Measurements from ENCODE around the gene ADH1B.

Gene ADH1B

GRCh38 chr4:99282731-99283130 lies 38.5 kb downstream of the ADH1B start:
- H3K4me1 ChIP-seq (ENCODE audit: insufficient read depth, low read length), result no peaks in the 10 kb centered on the region
- no peak overlapping the region for H2AFZ ChIP-seq (ENCODE audit: low read depth, low read length)
- no peaks in the 10 kb centered on the region for H3K27me3 ChIP-seq (ENCODE audit: insufficient read depth, low read length, poor library complexity)
- H3K4me3 ChIP-seq (ENCODE audit: low read depth in 1 of 2, low read length in 2 of 2), result no peak overlapping the region
- DNase-seq (no peak), ATAC-seq (ENCODE audit: insufficient read depth, low read depth) (no peak)
- TF ChIP-seq CTCF (IDR thresholded peaks at IDR 0.05; ENCODE audit: borderline replicate concordance, extremely low read depth, low read length, poor library complexity, severe bottlenecking), result no peak
- TF ChIP-seq EZH2 (IDR thresholded peaks at IDR 0.05; ENCODE audit: borderline replicate concordance, low read depth, low read length, severe bottlenecking), result no peak
- H3K27ac ChIP-seq (ENCODE audit: low read length), result no peak overlapping the region
- H3K79me2 ChIP-seq (ENCODE audit: insufficient read depth, low read length), result no peaks in the 10 kb centered on the region
- H3K9ac ChIP-seq (ENCODE audit: low read depth, low read length), result no peak overlapping the region
- H4K20me1 ChIP-seq (ENCODE audit: insufficient read depth, low read length), result no peaks in the 10 kb centered on the region
- no peak overlapping the region for H3K4me2 ChIP-seq (ENCODE audit: insufficient read depth, low read length)
- no peaks in the 10 kb centered on the region for H3K9me3 ChIP-seq (ENCODE audit: insufficient read depth, low read length, severe bottlenecking)
- no peaks in the 10 kb centered on the region for H3K36me3 ChIP-seq (ENCODE audit: insufficient read depth, low read length)

GRCh38 chr4:99281261-99281660 lies 39.9 kb downstream of the ADH1B start:
- ATAC-seq (ENCODE audit: insufficient read depth, low read depth) (no peak), DNase-seq (no peak)
- no peaks in the 10 kb centered on the region for H3K27me3 ChIP-seq (ENCODE audit: insufficient read depth, low read length, poor library complexity)
- H3K36me3 ChIP-seq (ENCODE audit: insufficient read depth, low read length), result no peaks in the 10 kb centered on the region
- no peaks in the 10 kb centered on the region for H3K9me3 ChIP-seq (ENCODE audit: insufficient read depth, low read length, severe bottlenecking)
- H2AFZ ChIP-seq (ENCODE audit: low read depth, low read length), result no peak overlapping the region
- H3K27ac ChIP-seq (ENCODE audit: low read length), result no peak overlapping the region
- H4K20me1 ChIP-seq (ENCODE audit: insufficient read depth, low read length), result no peaks in the 10 kb centered on the region
- H3K9ac ChIP-seq (ENCODE audit: low read depth, low read length), result no peak overlapping the region
- H3K4me1 ChIP-seq (ENCODE audit: insufficient read depth, low read length), result no peaks in the 10 kb centered on the region
- H3K4me2 ChIP-seq (ENCODE audit: insufficient read depth, low read length), result no peak overlapping the region
- no peak overlapping the region for H3K4me3 ChIP-seq (ENCODE audit: low read depth in 1 of 2, low read length in 2 of 2)
- no peaks in the 10 kb centered on the region for H3K79me2 ChIP-seq (ENCODE audit: insufficient read depth, low read length)
- no peak for TF ChIP-seq EZH2 (IDR thresholded peaks at IDR 0.05; ENCODE audit: borderline replicate concordance, low read depth, low read length, severe bottlenecking)
- no peak for TF ChIP-seq CTCF (IDR thresholded peaks at IDR 0.05; ENCODE audit: borderline replicate concordance, extremely low read depth, low read length, poor library complexity, severe bottlenecking)

- no peaks in the 10 kb centered on the region for H3K79me2 ChIP-seq (ENCODE audit: insufficient read depth, low read length)
- H4K20me1 ChIP-seq (ENCODE audit: insufficient read depth, low read length), result no peaks in the 10 kb centered on the region
- ATAC-seq (ENCODE audit: insufficient read depth, low read depth) (no peak), DNase-seq (no peak)
- no peak overlapping the region for H3K27ac ChIP-seq (ENCODE audit: low read length)
- H3K36me3 ChIP-seq (ENCODE audit: insufficient read depth, low read length), result no peaks in the 10 kb centered on the region
- H3K4me2 ChIP-seq (ENCODE audit: insufficient read depth, low read length), result no peak overlapping the region
- H3K9ac ChIP-seq (ENCODE audit: low read depth, low read length), result no peak overlapping the region
- H3K27me3 ChIP-seq (ENCODE audit: insufficient read depth, low read length, poor library complexity), result no peaks in the 10 kb centered on the region
- H3K4me1 ChIP-seq (ENCODE audit: insufficient read depth, low read length), result no peaks in the 10 kb centered on the region
- no peak overlapping the region for H2AFZ ChIP-seq (ENCODE audit: low read depth, low read length)
- no peaks in the 10 kb centered on the region for H3K9me3 ChIP-seq (ENCODE audit: insufficient read depth, low read length, severe bottlenecking)
- TF ChIP-seq CTCF (IDR thresholded peaks at IDR 0.05; ENCODE audit: borderline replicate concordance, extremely low read depth, low read length, poor library complexity, severe bottlenecking), result no peak
- no peak for TF ChIP-seq EZH2 (IDR thresholded peaks at IDR 0.05; ENCODE audit: borderline replicate concordance, low read depth, low read length, severe bottlenecking)
- no peak overlapping the region for H3K4me3 ChIP-seq (ENCODE audit: low read depth in 1 of 2, low read length in 2 of 2)
Observed at GRCh38 chr4:99276417-99276816, 44.8 kb downstream of the ADH1B start.

GRCh38 chr4:99275885-99276284 lies 45.3 kb downstream of the ADH1B start:
- DNase-seq (no peak), ATAC-seq (ENCODE audit: insufficient read depth, low read depth) (no peak)
- Histone ChIP-seq H3K4me1 (ENCODE audit: insufficient read depth, low read length) (no peaks in the 10 kb centered on the region), H3K4me2 (ENCODE audit: insufficient read depth, low read length) (no peak overlapping the region), H3K4me3 (ENCODE audit: low read depth in 1 of 2, low read length in 2 of 2) (no peak overlapping the region), H3K36me3 (ENCODE audit: insufficient read depth, low read length) (no peaks in the 10 kb centered on the region), H3K79me2 (ENCODE audit: insufficient read depth, low read length) (no peaks in the 10 kb centered on the region), H3K27me3 (ENCODE audit: insufficient read depth, low read length, poor library complexity) (no peaks in the 10 kb centered on the region), H3K27ac (ENCODE audit: low read length) (no peak overlapping the region), H4K20me1 (ENCODE audit: insufficient read depth, low read length) (no peaks in the 10 kb centered on the region), H3K9ac (ENCODE audit: low read depth, low read length) (no peak overlapping the region), H2AFZ (ENCODE audit: low read depth, low read length) (no peak overlapping the region), H3K9me3 (ENCODE audit: insufficient read depth, low read length, severe bottlenecking) (no peaks in the 10 kb centered on the region)
- TF ChIP-seq CTCF (IDR thresholded peaks at IDR 0.05; ENCODE audit: borderline replicate concordance, extremely low read depth, low read length, poor library complexity, severe bottlenecking) (no peak), EZH2 (IDR thresholded peaks at IDR 0.05; ENCODE audit: borderline replicate concordance, low read depth, low read length, severe bottlenecking) (no peak)
